SU-DHL-6 (cell line): ENCODE measurements around the gene ZNF669.

Experiments
- CTCF ChIP-seq: fragments of 200-600 bp; sonication (generic); IDR thresholded peaks from one replicate; pipeline ENCODE4 v1.5.1; 2017; ENCODE audit warnings: antibody characterized with exemption, mild to moderate bottlenecking, low read length, moderate library complexity; ENCODE audit not compliant: insufficient read depth, poor library complexity, severe bottlenecking
- EZH2phosphoT487 ChIP-seq: fragments of 200-600 bp; sonication (generic), shearing (Covaris generic); conservative IDR thresholded peaks from 2 replicates; pipeline ENCODE4 v1.6.1; 2018; ENCODE audit warnings: mild to moderate bottlenecking, antibody characterized with exemption, low read length, moderate library complexity, mixed read lengths

DNA sequence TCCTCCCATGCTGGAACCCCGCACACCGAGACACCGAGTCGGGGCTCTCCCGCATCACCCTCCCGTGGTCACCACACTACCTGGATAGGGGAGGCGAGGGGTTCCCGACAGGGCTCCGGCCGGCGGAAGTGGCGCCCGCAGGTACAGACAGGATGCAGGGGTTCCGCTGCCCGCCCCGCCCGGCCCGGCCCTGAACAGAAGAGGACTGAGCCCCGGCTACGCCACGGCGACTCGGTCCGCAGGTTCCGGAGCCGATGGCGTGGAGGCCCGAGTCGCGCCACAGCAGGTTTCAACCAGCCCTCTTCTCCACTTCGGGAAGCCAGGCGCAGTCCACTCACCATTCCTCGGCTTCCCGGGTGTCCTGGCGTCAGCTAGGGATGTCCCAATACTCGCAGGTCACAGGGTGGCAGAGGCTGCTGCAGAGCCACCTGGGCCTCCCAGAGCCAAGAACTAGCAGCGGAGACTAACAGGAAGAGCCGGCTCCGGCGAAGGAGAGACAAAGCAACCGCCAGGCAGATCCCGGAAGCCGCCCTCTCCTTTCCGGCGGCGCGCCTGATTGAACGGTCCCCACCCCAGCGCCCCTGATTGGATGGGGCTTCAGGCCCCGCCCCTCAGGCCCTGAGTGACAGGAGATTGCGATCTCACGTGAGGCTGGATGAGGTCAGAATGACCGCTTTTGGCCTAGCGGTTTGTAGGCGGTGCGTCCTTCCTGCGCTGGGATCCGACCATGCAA lies at the start of gene ZNF669:
- no peak for TF ChIP-seq CTCF
- no peak for TF ChIP-seq EZH2phosphoT487
